Nephron progenitor cell (in vitro differentiated cells): ENCODE measurements around the gene DTNA.

Experiments used
- DNase-seq: peaks from one replicate; pipeline ENCODE4 v3.0.0; 2021
- H3K27ac Mint-ChIP-seq: 2 replicates; pipeline ENCODE4 v1.8.0; 2021; ENCODE audit warnings: mild to moderate bottlenecking, moderate library complexity, mixed read lengths
- H3K27me3 Mint-ChIP-seq: 2 replicates; pipeline ENCODE4 v1.8.0; 2021; ENCODE audit warnings: mild to moderate bottlenecking, low read depth, mixed read lengths; ENCODE audit not compliant: poor library complexity
- H3K36me3 Mint-ChIP-seq: 2 replicates; pipeline ENCODE4 v1.8.0; 2021; ENCODE audit warnings: low read depth, mixed read lengths
- H3K4me1 Mint-ChIP-seq: 2 replicates; pipeline ENCODE4 v1.8.0; 2021; ENCODE audit warnings: mixed read lengths
- H3K4me3 Mint-ChIP-seq: 2 replicates; pipeline ENCODE4 v1.8.0; 2021; ENCODE audit warnings: mild to moderate bottlenecking, moderate library complexity, mixed read lengths
- H3K9me3 Mint-ChIP-seq: 2 replicates; pipeline ENCODE4 v1.8.0; 2021; ENCODE audit warnings: mild to moderate bottlenecking, moderate library complexity, mixed read lengths
- TF ChIP-seq, protein P1 (sequence below): fragments of 200-600 bp; sonication (generic); IDR thresholded peaks from 2 replicates; pipeline ENCODE4 v1.5.0; 2021; ENCODE audit warnings: antibody characterized with exemption

The DTNA gene

DNA sequence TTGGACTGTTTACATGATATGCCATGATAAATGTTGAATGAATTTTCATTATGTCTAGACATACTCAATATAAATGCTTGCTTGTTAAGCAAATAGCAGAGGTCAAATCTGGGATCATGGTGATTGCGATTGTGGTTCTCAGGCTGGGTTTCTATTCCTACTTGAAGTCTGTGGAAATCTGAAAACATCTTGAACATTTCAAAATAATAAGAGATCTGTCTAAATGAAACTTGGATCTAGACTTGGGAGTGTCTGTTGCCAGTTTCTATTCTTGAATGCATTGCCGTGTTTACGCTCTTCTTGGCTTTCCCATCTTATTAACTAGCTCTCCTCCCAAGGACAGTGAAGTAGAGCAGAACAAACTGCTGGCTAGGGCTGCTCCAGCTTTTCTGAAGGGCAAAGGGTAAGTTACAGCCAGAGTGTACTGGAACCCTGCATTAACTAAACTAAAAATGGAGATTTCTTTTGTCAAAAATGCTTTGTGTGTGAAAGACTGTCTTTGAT is 127.7 kb downstream of the DTNA start:
- Mint-ChIP-seq H3K36me3 (peaks cover 11% of the 10 kb centered on the region), H3K27ac (peak overlapping the region; percentile 33), H3K4me3 (no peak overlapping the region), H3K4me1 (peaks cover 52% of the 10 kb centered on the region), H3K27me3 (no peaks in the 10 kb centered on the region), H3K9me3 (peaks cover 8% of the 10 kb centered on the region)
- DNase-seq = no peak
- TF ChIP-seq, protein P1, sequence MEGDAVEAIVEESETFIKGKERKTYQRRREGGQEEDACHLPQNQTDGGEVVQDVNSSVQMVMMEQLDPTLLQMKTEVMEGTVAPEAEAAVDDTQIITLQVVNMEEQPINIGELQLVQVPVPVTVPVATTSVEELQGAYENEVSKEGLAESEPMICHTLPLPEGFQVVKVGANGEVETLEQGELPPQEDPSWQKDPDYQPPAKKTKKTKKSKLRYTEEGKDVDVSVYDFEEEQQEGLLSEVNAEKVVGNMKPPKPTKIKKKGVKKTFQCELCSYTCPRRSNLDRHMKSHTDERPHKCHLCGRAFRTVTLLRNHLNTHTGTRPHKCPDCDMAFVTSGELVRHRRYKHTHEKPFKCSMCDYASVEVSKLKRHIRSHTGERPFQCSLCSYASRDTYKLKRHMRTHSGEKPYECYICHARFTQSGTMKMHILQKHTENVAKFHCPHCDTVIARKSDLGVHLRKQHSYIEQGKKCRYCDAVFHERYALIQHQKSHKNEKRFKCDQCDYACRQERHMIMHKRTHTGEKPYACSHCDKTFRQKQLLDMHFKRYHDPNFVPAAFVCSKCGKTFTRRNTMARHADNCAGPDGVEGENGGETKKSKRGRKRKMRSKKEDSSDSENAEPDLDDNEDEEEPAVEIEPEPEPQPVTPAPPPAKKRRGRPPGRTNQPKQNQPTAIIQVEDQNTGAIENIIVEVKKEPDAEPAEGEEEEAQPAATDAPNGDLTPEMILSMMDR = no peak

DNA sequence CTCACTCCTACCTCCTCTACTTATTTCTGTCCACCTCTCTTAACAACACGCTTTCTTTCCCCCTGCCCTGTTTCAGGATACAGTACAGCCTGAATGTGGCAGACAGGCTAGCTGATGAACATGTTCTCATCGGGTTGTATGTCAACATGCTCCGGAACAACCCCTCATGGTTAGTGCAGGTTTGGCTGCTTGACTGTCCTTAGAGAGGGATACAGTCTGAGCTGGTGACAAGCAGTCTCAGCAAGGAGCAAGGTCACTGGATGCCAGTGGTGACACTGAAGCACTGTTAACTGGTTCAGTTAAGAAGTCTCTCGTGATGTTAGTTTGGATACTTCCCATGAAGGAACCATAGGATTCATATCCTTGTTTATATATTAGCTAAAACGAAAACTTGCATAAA is 128.6 kb downstream of the DTNA start:
- TF ChIP-seq, protein P1 = no peak

DNA sequence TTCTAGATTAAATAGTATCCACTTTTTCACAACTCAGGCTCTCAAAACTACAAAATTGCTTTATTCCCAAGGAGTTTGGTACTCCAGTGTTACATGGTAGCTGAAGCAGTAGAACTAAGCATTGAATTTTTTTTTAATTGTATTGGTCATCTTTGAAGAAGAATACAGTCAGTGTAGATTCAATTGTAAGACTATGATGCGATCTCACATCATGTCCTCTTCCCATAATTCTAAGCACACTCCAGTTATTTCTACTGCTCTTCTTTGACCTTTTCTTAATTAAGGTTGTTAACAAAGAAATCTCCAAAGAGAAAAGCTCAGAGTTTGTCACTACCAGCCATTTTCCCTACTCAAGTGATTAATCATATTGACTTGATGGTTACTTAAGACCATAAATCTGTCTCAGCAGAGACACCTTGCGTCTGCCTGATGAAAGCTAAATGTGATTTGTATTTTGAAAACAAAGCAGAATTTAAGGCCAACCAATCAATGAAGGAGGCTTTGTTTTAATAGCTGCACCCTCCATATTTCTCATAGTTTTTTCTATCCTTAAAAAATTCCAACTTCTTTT is 130.2 kb downstream of the DTNA start:
- TF ChIP-seq, protein P1 = no peak
- Mint-ChIP-seq H3K27me3 (no peaks in the 10 kb centered on the region), H3K36me3 (peaks cover 18% of the 10 kb centered on the region), H3K4me1 (peaks cover 52% of the 10 kb centered on the region), H3K9me3 (peaks cover 17% of the 10 kb centered on the region), H3K4me3 (no peak overlapping the region), H3K27ac (peak overlapping the region; percentile 30)
- no peak for DNase-seq

More for the DNA sequence above, 128.6 kb downstream of the DTNA start:
- Mint-ChIP-seq H3K27ac (peak overlapping the region; percentile 62), H3K27me3 (no peaks in the 10 kb centered on the region), H3K4me3 (no peak overlapping the region), H3K9me3 (peaks cover 11% of the 10 kb centered on the region), H3K4me1 (peaks cover 52% of the 10 kb centered on the region), H3K36me3 (peaks cover 14% of the 10 kb centered on the region)
- no peak for DNase-seq

DNA sequence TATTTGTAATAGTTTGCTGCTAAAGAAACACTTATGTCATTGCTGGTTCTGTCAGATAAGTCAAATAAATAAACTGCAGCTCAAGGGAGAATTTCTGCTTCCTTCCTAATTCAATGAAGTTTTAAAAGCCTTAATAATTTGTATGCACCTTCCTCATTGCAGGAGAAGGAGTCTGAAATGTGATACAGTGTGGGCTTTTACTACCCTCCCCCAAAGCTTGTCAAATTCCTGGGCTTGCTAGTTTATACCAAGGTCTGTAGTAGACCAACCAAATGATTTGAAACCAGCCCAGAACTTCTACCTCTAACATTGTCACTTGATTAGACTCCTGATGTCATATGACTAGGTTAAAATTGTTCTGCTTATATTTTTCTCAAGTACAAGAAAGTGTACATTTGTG is 131.8 kb downstream of the DTNA start:
- peaks cover 52% of the 10 kb centered on the region for H3K4me1 Mint-ChIP-seq

DNA sequence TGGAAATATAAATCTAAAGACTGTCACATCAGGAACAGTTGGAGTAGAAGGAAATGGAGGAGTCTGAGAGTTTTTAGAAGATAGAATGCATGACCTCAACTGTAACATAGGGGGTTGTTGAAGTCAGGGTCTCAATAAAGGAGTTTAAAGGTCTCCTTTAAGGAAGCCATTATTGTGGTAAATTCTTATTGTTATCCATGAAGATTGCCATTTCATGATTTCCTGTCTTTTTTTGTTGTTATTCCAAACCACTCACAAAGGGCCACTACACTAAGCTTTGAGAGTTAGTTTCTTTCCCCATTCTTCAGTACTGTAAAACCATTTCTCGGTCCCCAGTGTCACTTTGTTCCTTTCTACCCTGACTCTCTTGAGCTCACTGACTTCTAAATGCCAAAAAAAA is 134.0 kb downstream of the DTNA start:
- Mint-ChIP-seq H3K27me3 (peaks cover 4% of the 10 kb centered on the region), H3K4me1 (peaks cover 48% of the 10 kb centered on the region), H3K9me3 (peaks cover 12% of the 10 kb centered on the region), H3K27ac (no peak overlapping the region), H3K36me3 (peaks cover 12% of the 10 kb centered on the region), H3K4me3 (no peak overlapping the region)
- no peak for DNase-seq
- TF ChIP-seq, protein P1 = no peak

More for the DNA sequence above, 131.8 kb downstream of the DTNA start:
- Mint-ChIP-seq H3K9me3 (peaks cover 12% of the 10 kb centered on the region), H3K4me3 (peak overlapping the region; percentile 14), H3K27ac (peak overlapping the region; percentile 41), H3K36me3 (peaks cover 12% of the 10 kb centered on the region), H3K27me3 (no peaks in the 10 kb centered on the region)
- TF ChIP-seq, protein P1 = no peak
- no peak for DNase-seq
